ENCODE measurements around the gene CRTAP. TPM values are rescaled to one million over a fixed set of nuclear protein-coding genes. Genes with fewer than 3 reads are reported as not detected.

The CRTAP gene
- total RNA-seq, 2 donors from 2014 or later = 14.9 to 19.5 TPM

GRCh38 chr3:33089515-33089914, 24.3 kb upstream of the CRTAP start:
- peaks cover 11% of the 10 kb centered on the region for H3K36me3 Mint-ChIP-seq

GRCh38 chr3:33091746-33092145, 22.1 kb upstream of the CRTAP start:
- Mint-ChIP-seq H3K4me3 (no peak overlapping the region), H3K9me3 (no peaks in the 10 kb centered on the region), H3K27me3 (no peaks in the 10 kb centered on the region), H3K27ac (peak overlapping the region in 1 of 2 donors; percentile 78), H3K36me3 (peaks cover 11% of the 10 kb centered on the region), H3K4me1 (ENCODE audit: low read depth in 2 of 2) (peaks cover 66 to 70% of the 10 kb centered on the region in 2 donors)
- ATAC-seq (no peak), DNase-seq (ENCODE audit: low spot score) (no peak)

More at GRCh38 chr3:33089515-33089914, 24.3 kb upstream of the CRTAP start:
- ATAC-seq = peak; percentile 71 to 83
- Mint-ChIP-seq H3K27me3 (no peaks in the 10 kb centered on the region), H3K4me3 (peak overlapping the region; percentile 67), H3K9me3 (no peaks in the 10 kb centered on the region), H3K4me1 (ENCODE audit: low read depth in 2 of 2) (peaks cover 55 to 67% of the 10 kb centered on the region in 2 donors), H3K27ac (peak overlapping the region; percentile 29 to 77)
- no peak for DNase-seq (ENCODE audit: low spot score)

- H3K27ac Mint-ChIP-seq = peak overlapping the region in 1 of 2 donors; percentile 78
- no peaks in the 10 kb centered on the region for H3K9me3 Mint-ChIP-seq
- H3K27me3 Mint-ChIP-seq = no peaks in the 10 kb centered on the region
- DNase-seq (ENCODE audit: low spot score) (no peak), ATAC-seq (no peak)
- no peak overlapping the region for H3K4me3 Mint-ChIP-seq
- peaks cover 64 to 65% of the 10 kb centered on the region in 2 donors for H3K4me1 Mint-ChIP-seq (ENCODE audit: low read depth in 2 of 2)
- peaks cover 9% of the 10 kb centered on the region for H3K36me3 Mint-ChIP-seq
These were observed 21.1 kb upstream of the CRTAP start for GRCh38 chr3:33092496-33093254.

- ATAC-seq (no peak), DNase-seq (ENCODE audit: low spot score) (no peak)
- no peaks in the 10 kb centered on the region for H3K27me3 Mint-ChIP-seq
- H3K36me3 Mint-ChIP-seq = no peaks in the 10 kb centered on the region
- peak overlapping the region in 1 of 2 donors; percentile 55 for H3K27ac Mint-ChIP-seq
- no peaks in the 10 kb centered on the region for H3K9me3 Mint-ChIP-seq
- peaks cover 52 to 53% of the 10 kb centered on the region in 2 donors for H3K4me1 Mint-ChIP-seq (ENCODE audit: low read depth in 2 of 2)
- H3K4me3 Mint-ChIP-seq = no peak overlapping the region
These were observed 20.0 kb upstream of the CRTAP start for GRCh38 chr3:33093847-33094246.

- no peaks in the 10 kb centered on the region for H3K36me3 Mint-ChIP-seq
- H3K4me3 Mint-ChIP-seq = peak overlapping the region; percentile 91
- no peaks in the 10 kb centered on the region for H3K9me3 Mint-ChIP-seq
- H3K27me3 Mint-ChIP-seq = no peaks in the 10 kb centered on the region
- ATAC-seq (no peak), DNase-seq (ENCODE audit: low spot score) (no peak)
- H3K4me1 Mint-ChIP-seq (ENCODE audit: low read depth in 2 of 2) = peaks cover 36 to 40% of the 10 kb centered on the region in 2 donors
- peak overlapping the region; percentile 76 to 88 for H3K27ac Mint-ChIP-seq
These were observed 18.4 kb upstream of the CRTAP start for GRCh38 chr3:33095436-33095835.

- Mint-ChIP-seq H3K9me3 (no peaks in the 10 kb centered on the region), H3K27me3 (no peaks in the 10 kb centered on the region), H3K27ac (peak overlapping the region; percentile 76 to 88), H3K36me3 (no peaks in the 10 kb centered on the region), H3K4me1 (ENCODE audit: low read depth in 2 of 2) (peaks cover 31 to 34% of the 10 kb centered on the region in 2 donors), H3K4me3 (peak overlapping the region; percentile 91)
- ATAC-seq (peak; percentile 68 to 74), DNase-seq (ENCODE audit: low spot score) (peak; percentile 68)
These were observed 17.5 kb upstream of the CRTAP start for GRCh38 chr3:33096093-33096868.

GRCh38 chr3:33099109-33099645, 14.6 kb upstream of the CRTAP start:
- no peak for DNase-seq (ENCODE audit: low spot score)
- H3K9me3 Mint-ChIP-seq = no peaks in the 10 kb centered on the region
- H3K4me3 Mint-ChIP-seq = no peak overlapping the region
- H3K27me3 Mint-ChIP-seq = peaks cover 0 to 1% of the 10 kb centered on the region in 2 donors
- H3K27ac Mint-ChIP-seq = peak overlapping the region in 1 of 2 donors; percentile 44
- H3K36me3 Mint-ChIP-seq = no peaks in the 10 kb centered on the region
- ATAC-seq = no peak
- H3K4me1 Mint-ChIP-seq (ENCODE audit: low read depth in 2 of 2) = peaks cover 12 to 13% of the 10 kb centered on the region in 2 donors

GRCh38 chr3:33099701-33100100, 14.1 kb upstream of the CRTAP start:
- H3K4me1 Mint-ChIP-seq (ENCODE audit: low read depth in 2 of 2) = peaks cover 12 to 13% of the 10 kb centered on the region in 2 donors
- DNase-seq (ENCODE audit: low spot score) = no peak
- no peaks in the 10 kb centered on the region for H3K36me3 Mint-ChIP-seq
- H3K27me3 Mint-ChIP-seq = peaks cover 0 to 4% of the 10 kb centered on the region in 2 donors
- no peak for ATAC-seq
- no peak overlapping the region for H3K4me3 Mint-ChIP-seq
- H3K9me3 Mint-ChIP-seq = no peaks in the 10 kb centered on the region
- no peak overlapping the region for H3K27ac Mint-ChIP-seq

GRCh38 chr3:33100229-33100628, 13.6 kb upstream of the CRTAP start:
- H3K4me1 Mint-ChIP-seq (ENCODE audit: low read depth in 2 of 2) = peaks cover 12 to 13% of the 10 kb centered on the region in 2 donors
- ATAC-seq (no peak), DNase-seq (ENCODE audit: low spot score) (no peak)
- peaks cover 0 to 6% of the 10 kb centered on the region in 2 donors for H3K27me3 Mint-ChIP-seq
- H3K27ac Mint-ChIP-seq = no peak overlapping the region
- H3K4me3 Mint-ChIP-seq = no peak overlapping the region
- no peaks in the 10 kb centered on the region for H3K9me3 Mint-ChIP-seq
- H3K36me3 Mint-ChIP-seq = no peaks in the 10 kb centered on the region

- H3K4me3 Mint-ChIP-seq = no peak overlapping the region
- H3K27me3 Mint-ChIP-seq = peaks cover 0 to 10% of the 10 kb centered on the region in 2 donors
- H3K9me3 Mint-ChIP-seq = no peaks in the 10 kb centered on the region
- H3K4me1 Mint-ChIP-seq (ENCODE audit: low read depth in 2 of 2) = no peaks in the 10 kb centered on the region
- H3K27ac Mint-ChIP-seq = no peak overlapping the region
- DNase-seq (ENCODE audit: low spot score) = no peak
- ATAC-seq = no peak
- no peaks in the 10 kb centered on the region for H3K36me3 Mint-ChIP-seq
These were observed 10.8 kb upstream of the CRTAP start for GRCh38 chr3:33103034-33103433.

- H3K36me3 Mint-ChIP-seq = no peaks in the 10 kb centered on the region
- H3K4me1 Mint-ChIP-seq (ENCODE audit: low read depth in 2 of 2) = no peaks in the 10 kb centered on the region
- ATAC-seq = no peak
- H3K9me3 Mint-ChIP-seq = no peaks in the 10 kb centered on the region
- peaks cover 0 to 10% of the 10 kb centered on the region in 2 donors for H3K27me3 Mint-ChIP-seq
- no peak for DNase-seq (ENCODE audit: low spot score)
- H3K27ac Mint-ChIP-seq = no peak overlapping the region
- no peak overlapping the region for H3K4me3 Mint-ChIP-seq
These were observed 10.3 kb upstream of the CRTAP start for GRCh38 chr3:33103480-33103879.

- ATAC-seq (no peak), DNase-seq (ENCODE audit: low spot score) (no peak)
- H3K4me1 Mint-ChIP-seq (ENCODE audit: low read depth in 2 of 2) = no peaks in the 10 kb centered on the region
- H3K36me3 Mint-ChIP-seq = no peaks in the 10 kb centered on the region
- H3K27ac Mint-ChIP-seq = no peak overlapping the region
- peaks cover 0 to 12% of the 10 kb centered on the region in 2 donors for H3K27me3 Mint-ChIP-seq
- no peak overlapping the region for H3K4me3 Mint-ChIP-seq
- H3K9me3 Mint-ChIP-seq = no peaks in the 10 kb centered on the region
These were observed 9.0 kb upstream of the CRTAP start for GRCh38 chr3:33104803-33105202.

- Mint-ChIP-seq H3K9me3 (no peaks in the 10 kb centered on the region), H3K27ac (no peak overlapping the region), H3K4me1 (ENCODE audit: low read depth in 2 of 2) (no peaks in the 10 kb centered on the region), H3K4me3 (no peak overlapping the region), H3K27me3 (peaks cover 0 to 12% of the 10 kb centered on the region in 2 donors), H3K36me3 (no peaks in the 10 kb centered on the region)
- DNase-seq (ENCODE audit: low spot score) (no peak), ATAC-seq (no peak)
These were observed 8.4 kb upstream of the CRTAP start for GRCh38 chr3:33105341-33105948.

Data from natural killer cell treated with Interleukin-12 subunit alpha and Interleukin-12 subunit beta and Interleukin-15 and Interleukin-18, amount 100 ng/mL, for 72 hours (primary cell).